Neural progenitor cell (in vitro differentiated cells): ENCODE data around the gene UGT1A3. TPM values are rescaled to one million over a fixed set of nuclear protein-coding genes. Genes with fewer than 3 reads are reported as not detected.

Experiments used
- DNase-seq: peaks from one replicate; pipeline ENCODE4 v3.0.0-alpha.2; 2016; ENCODE audit warnings: low spot score
- H2AFZ ChIP-seq: fragments of 200-600 bp; sonication (generic); replicated peaks from 2 replicates; pipeline ENCODE4 v1.6.1; 2016; ENCODE audit warnings: antibody characterized with exemption
- H3F3A ChIP-seq: fragments of 200-600 bp; sonication (generic); 2 replicates; pipeline ENCODE4 v1.6.1; 2016; ENCODE audit warnings: antibody characterized with exemption, low read depth
- H3K27ac ChIP-seq: fragments of 200-600 bp; sonication (generic); 2 replicates; pipeline ENCODE4 v1.5.1; 2016; ENCODE audit warnings: mild to moderate bottlenecking
- H3K27me3 ChIP-seq: fragments of 200-600 bp; sonication (generic); 2 replicates; pipeline ENCODE4 v1.6.1; 2016; ENCODE audit warnings: mild to moderate bottlenecking, moderate library complexity
- H3K36me3 ChIP-seq: fragments of 200-600 bp; sonication (generic); 2 replicates; pipeline ENCODE4 v1.5.1; 2016
- H3K4me1 ChIP-seq: fragments of 200-600 bp; sonication (generic); 2 replicates; pipeline ENCODE4 v1.6.1; 2016; ENCODE audit warnings: mixed run types
- H3K4me2 ChIP-seq: fragments of 200-600 bp; sonication (generic); 2 replicates; pipeline ENCODE4 v1.6.1; 2016
- H3K4me3 ChIP-seq: fragments of 200-600 bp; sonication (generic); 2 replicates; pipeline ENCODE4 v1.5.1; 2016
- H3K79me2 ChIP-seq: fragments of 200-600 bp; sonication (generic); 2 replicates; pipeline ENCODE4 v1.6.1; 2016; ENCODE audit warnings: low read depth
- H3K9ac ChIP-seq: fragments of 200-600 bp; sonication (generic); 2 replicates; pipeline ENCODE4 v1.6.1; 2016
- H3K9me3 ChIP-seq: fragments of 200-600 bp; sonication (generic); 2 replicates; pipeline ENCODE4 v1.5.1; 2016; ENCODE audit warnings: low read depth
- H4K20me1 ChIP-seq: fragments of 200-600 bp; sonication (generic); 2 replicates; pipeline ENCODE4 v1.6.1; 2016; ENCODE audit warnings: low read depth
- H3K27ac Mint-ChIP-seq: 3 replicates; pipeline ENCODE4 v1.8.0; 2021; ENCODE audit warnings: mixed read lengths
- H3K27me3 Mint-ChIP-seq: 2 replicates; pipeline ENCODE4 v1.8.0; 2022; ENCODE audit warnings: low read depth, mild to moderate bottlenecking, inconsistent platforms, moderate library complexity, mixed read lengths; ENCODE audit not compliant: insufficient read depth
- H3K36me3 Mint-ChIP-seq: 3 replicates; pipeline ENCODE4 v1.8.0; 2021; ENCODE audit warnings: mixed read lengths
- H3K4me1 Mint-ChIP-seq: 3 replicates; pipeline ENCODE4 v1.8.0; 2021; ENCODE audit warnings: mixed read lengths
- H3K4me3 Mint-ChIP-seq: 3 replicates; pipeline ENCODE4 v1.8.0; 2021; ENCODE audit warnings: mild to moderate bottlenecking, moderate library complexity, mixed read lengths
- H3K9me3 Mint-ChIP-seq: 3 replicates; pipeline ENCODE4 v1.8.0; 2020; ENCODE audit warnings: mixed read lengths
- EZH2 ChIP-seq: fragments of 200-600 bp; sonication (generic); IDR thresholded peaks from 2 replicates; pipeline ENCODE4 v1.6.1; 2017; ENCODE audit warnings: antibody characterized with exemption, mild to moderate bottlenecking, moderate library complexity
- EZH2phosphoT487 ChIP-seq: fragments of 200-600 bp; sonication (generic); IDR thresholded peaks from 2 replicates; pipeline ENCODE4 v1.6.1; 2017; ENCODE audit warnings: antibody characterized with exemption
- total RNA-seq: library from RNA; depleted of rRNA; stranded (reverse); fragments of >200 nt; gene quantifications from 2 replicates; pipeline ENCODE4 v1.2.3, GENCODE V29; 2015; ENCODE audit warnings: low replicate concordance
- TF ChIP-seq, protein P1 (sequence below): fragments of 200-600 bp; sonication (generic); IDR thresholded peaks from 2 replicates; pipeline ENCODE4 v1.5.1; 2017; ENCODE audit warnings: antibody characterized with exemption, mild to moderate bottlenecking

The UGT1A3 gene
- total RNA-seq, 1 donor from 2014 or later = not detected

GRCh38 chr2:233791883-233792329, 63.1 kb downstream of the UGT1A3 start:
- Histone ChIP-seq H3F3A (peaks cover 3% of the 10 kb centered on the region), H3K79me2 (no peaks in the 10 kb centered on the region), H3K4me2 (no peak overlapping the region), H4K20me1 (no peaks in the 10 kb centered on the region), H3K27ac (no peak overlapping the region), H2AFZ (no peak overlapping the region), H3K27me3 (no peaks in the 10 kb centered on the region), H3K9ac (no peak overlapping the region), H3K9me3 (no peaks in the 10 kb centered on the region), H3K4me1 (no peaks in the 10 kb centered on the region), H3K36me3 (no peaks in the 10 kb centered on the region), H3K4me3 (no peak overlapping the region)
- Mint-ChIP-seq H3K36me3 (no peaks in the 10 kb centered on the region), H3K27ac (peak overlapping the region; percentile 31), H3K9me3 (peaks cover 4% of the 10 kb centered on the region), H3K4me3 (no peak overlapping the region), H3K4me1 (peaks cover 2% of the 10 kb centered on the region), H3K27me3 (peaks cover 8% of the 10 kb centered on the region)
- TF ChIP-seq EZH2 (no peak), EZH2phosphoT487 (no peak)
- TF ChIP-seq, protein P1, sequence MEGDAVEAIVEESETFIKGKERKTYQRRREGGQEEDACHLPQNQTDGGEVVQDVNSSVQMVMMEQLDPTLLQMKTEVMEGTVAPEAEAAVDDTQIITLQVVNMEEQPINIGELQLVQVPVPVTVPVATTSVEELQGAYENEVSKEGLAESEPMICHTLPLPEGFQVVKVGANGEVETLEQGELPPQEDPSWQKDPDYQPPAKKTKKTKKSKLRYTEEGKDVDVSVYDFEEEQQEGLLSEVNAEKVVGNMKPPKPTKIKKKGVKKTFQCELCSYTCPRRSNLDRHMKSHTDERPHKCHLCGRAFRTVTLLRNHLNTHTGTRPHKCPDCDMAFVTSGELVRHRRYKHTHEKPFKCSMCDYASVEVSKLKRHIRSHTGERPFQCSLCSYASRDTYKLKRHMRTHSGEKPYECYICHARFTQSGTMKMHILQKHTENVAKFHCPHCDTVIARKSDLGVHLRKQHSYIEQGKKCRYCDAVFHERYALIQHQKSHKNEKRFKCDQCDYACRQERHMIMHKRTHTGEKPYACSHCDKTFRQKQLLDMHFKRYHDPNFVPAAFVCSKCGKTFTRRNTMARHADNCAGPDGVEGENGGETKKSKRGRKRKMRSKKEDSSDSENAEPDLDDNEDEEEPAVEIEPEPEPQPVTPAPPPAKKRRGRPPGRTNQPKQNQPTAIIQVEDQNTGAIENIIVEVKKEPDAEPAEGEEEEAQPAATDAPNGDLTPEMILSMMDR = no peak
- DNase-seq = no peak

- no peaks in the 10 kb centered on the region for H3K9me3 ChIP-seq
These were observed 63.9 kb downstream of the UGT1A3 start for GRCh38 chr2:233792720-233793119.

DNA sequence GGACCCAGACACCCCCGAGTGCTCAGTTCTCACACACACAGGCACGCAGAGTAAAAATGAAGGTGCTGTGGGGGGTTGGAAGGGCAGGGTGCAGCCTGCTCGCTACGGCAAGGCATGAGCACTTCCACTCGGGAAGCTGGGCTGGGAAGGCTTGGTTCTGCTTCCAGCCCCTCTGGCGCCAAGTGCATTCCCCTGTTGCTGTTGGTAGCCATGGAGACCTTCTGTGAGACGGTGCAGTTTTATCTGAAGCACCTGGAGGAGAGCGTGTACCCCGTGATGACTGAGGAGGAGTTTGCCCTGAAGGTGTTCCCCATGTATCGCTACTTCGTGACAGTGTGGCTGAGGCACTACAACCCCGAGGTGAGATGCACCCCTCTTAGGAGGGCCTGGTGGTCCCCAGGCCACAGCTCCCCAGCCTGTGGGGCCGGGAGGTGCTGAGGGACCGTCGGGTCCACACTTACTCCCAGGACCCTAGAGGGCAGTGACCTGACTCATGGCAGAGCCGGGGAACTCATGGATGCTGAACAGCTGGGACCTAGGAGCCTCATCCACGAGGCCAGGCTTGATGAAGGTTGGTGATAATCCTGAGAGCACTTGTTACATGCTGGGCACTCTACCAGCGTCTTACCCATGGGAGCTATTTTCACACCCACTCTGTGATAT, 64.8 kb downstream of the UGT1A3 start:
- no peaks in the 10 kb centered on the region for H3K36me3 Mint-ChIP-seq

More at GRCh38 chr2:233792720-233793119, 63.9 kb downstream of the UGT1A3 start:
- DNase-seq = no peak
- peaks cover 3% of the 10 kb centered on the region for H3F3A ChIP-seq
- H3K4me3 Mint-ChIP-seq = no peak overlapping the region
- peaks cover 8% of the 10 kb centered on the region for H3K27me3 Mint-ChIP-seq
- no peak overlapping the region for H3K9ac ChIP-seq
- no peaks in the 10 kb centered on the region for H3K36me3 ChIP-seq
- H3K4me2 ChIP-seq = no peak overlapping the region
- TF ChIP-seq EZH2phosphoT487 (no peak), EZH2 (no peak)
- TF ChIP-seq, protein P1 = no peak
- peaks cover 4% of the 10 kb centered on the region for H3K9me3 Mint-ChIP-seq
- H4K20me1 ChIP-seq = no peaks in the 10 kb centered on the region
- H3K27ac ChIP-seq = no peak overlapping the region
- peak overlapping the region; percentile 37 for H3K27ac Mint-ChIP-seq
- peaks cover 2% of the 10 kb centered on the region for H3K4me1 Mint-ChIP-seq
- H3K4me3 ChIP-seq = no peak overlapping the region
- H3K36me3 Mint-ChIP-seq = no peaks in the 10 kb centered on the region
- no peak overlapping the region for H2AFZ ChIP-seq
- H3K79me2 ChIP-seq = no peaks in the 10 kb centered on the region
- no peaks in the 10 kb centered on the region for H3K4me1 ChIP-seq
- no peaks in the 10 kb centered on the region for H3K27me3 ChIP-seq

More for the DNA sequence above, 64.8 kb downstream of the UGT1A3 start:
- no peak for DNase-seq
- Histone ChIP-seq H3K27ac (no peak overlapping the region), H3K4me1 (no peaks in the 10 kb centered on the region), H4K20me1 (no peaks in the 10 kb centered on the region), H3K4me2 (no peak overlapping the region), H3K9ac (no peak overlapping the region), H3K9me3 (no peaks in the 10 kb centered on the region), H3K79me2 (no peaks in the 10 kb centered on the region), H3F3A (no peaks in the 10 kb centered on the region), H3K27me3 (no peaks in the 10 kb centered on the region), H3K4me3 (no peak overlapping the region), H2AFZ (no peak overlapping the region), H3K36me3 (no peaks in the 10 kb centered on the region)
- H3K27me3 Mint-ChIP-seq = peaks cover 8% of the 10 kb centered on the region
- H3K4me3 Mint-ChIP-seq = no peak overlapping the region
- H3K27ac Mint-ChIP-seq = peak overlapping the region; percentile 60
- peaks cover 2% of the 10 kb centered on the region for H3K4me1 Mint-ChIP-seq
- TF ChIP-seq EZH2phosphoT487 (no peak), EZH2 (no peak)
- TF ChIP-seq, protein P1 = no peak
- peaks cover 4% of the 10 kb centered on the region for H3K9me3 Mint-ChIP-seq
